KMS-11 (cell line): Measurements from ENCODE around the gene NT5C3B.

Experiments used
- H2AFZ ChIP-seq: fragments of 200-600 bp; sonication (generic); 2 replicates; pipeline ENCODE4 v1.6.1; 2016; ENCODE audit warnings: antibody characterized with exemption, mixed run types, low read depth
- H3K27ac ChIP-seq: fragments of 200-600 bp; sonication (generic); 2 replicates; pipeline ENCODE4 v1.6.1; 2016; ENCODE audit warnings: mild to moderate bottlenecking, mixed run types
- H3K27me3 ChIP-seq: fragments of 200-600 bp; sonication (generic); 2 replicates; pipeline ENCODE4 v1.6.1; 2017; ENCODE audit warnings: mild to moderate bottlenecking, low read depth, mixed run types, moderate library complexity; ENCODE audit not compliant: insufficient read depth
- H3K36me3 ChIP-seq: fragments of 200-600 bp; sonication (generic); 2 replicates; pipeline ENCODE4 v1.6.1; 2017; ENCODE audit warnings: mild to moderate bottlenecking, mixed run types; ENCODE audit not compliant: insufficient read depth
- H3K4me1 ChIP-seq: fragments of 200-600 bp; sonication (generic); 2 replicates; pipeline ENCODE4 v1.6.1; 2016; ENCODE audit warnings: mild to moderate bottlenecking, low read depth, mixed run types; ENCODE audit not compliant: poor library complexity, severe bottlenecking
- H3K4me2 ChIP-seq: fragments of 200-600 bp; sonication (generic); 2 replicates; pipeline ENCODE4 v1.7.0; 2016; ENCODE audit warnings: mild to moderate bottlenecking, mixed run types
- H3K4me3 ChIP-seq: fragments of 200-600 bp; sonication (generic); IDR thresholded peaks from 2 replicates; pipeline ENCODE4 v1.6.1; 2017; ENCODE audit warnings: low read depth, low read length, mixed read lengths; ENCODE audit not compliant: insufficient read depth
- H3K79me2 ChIP-seq: fragments of 200-600 bp; sonication (generic); 2 replicates; pipeline ENCODE4 v1.6.1; 2016; ENCODE audit warnings: low read depth, mixed run types; ENCODE audit not compliant: insufficient read depth
- H3K9ac ChIP-seq: fragments of 200-600 bp; sonication (generic); 2 replicates; pipeline ENCODE4 v1.6.1; 2016; ENCODE audit warnings: mild to moderate bottlenecking, mixed run types
- H4K20me1 ChIP-seq: fragments of 200-600 bp; sonication (generic); 2 replicates; pipeline ENCODE4 v1.6.1; 2016; ENCODE audit warnings: mild to moderate bottlenecking, mixed run types; ENCODE audit not compliant: insufficient read depth
- CTCF ChIP-seq: fragments of 200-600 bp; sonication (generic); conservative IDR thresholded peaks from 2 replicates; pipeline ENCODE4 v1.6.1; 2017; ENCODE audit warnings: low read depth, mild to moderate bottlenecking, antibody characterized with exemption, low read length, moderate library complexity, mixed read lengths

The NT5C3B gene

DNA sequence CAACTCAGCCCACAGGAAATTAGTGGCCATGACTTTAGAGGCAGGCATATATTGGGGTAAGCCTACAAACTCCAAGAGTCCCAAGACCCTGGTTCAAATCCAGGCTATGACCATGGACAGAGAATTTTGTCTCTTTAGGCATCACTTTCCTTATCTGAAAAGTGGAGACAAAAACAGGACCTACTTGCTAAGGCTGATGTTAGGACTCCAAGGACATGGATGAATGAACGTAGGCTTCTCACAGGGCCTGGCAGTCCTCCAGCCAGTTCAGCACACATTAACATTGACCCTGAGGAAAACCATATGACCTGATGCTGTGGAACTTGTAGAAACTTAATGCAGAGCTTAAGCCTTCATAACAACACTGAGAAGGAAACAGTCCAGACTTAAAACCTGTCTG is 21.8 kb downstream of the NT5C3B start:
- Histone ChIP-seq H3K79me2 (peaks cover 5% of the 10 kb centered on the region; the same call in 1 of the 2 replicates), H3K4me3 (no peak overlapping the region), H3K4me1 (peaks cover 23% of the 10 kb centered on the region), H3K36me3 (no peaks in the 10 kb centered on the region), H3K27me3 (no peaks in the 10 kb centered on the region; the same call in 1 of the 2 replicates), H3K4me2 (no peak overlapping the region), H3K27ac (no peak overlapping the region), H4K20me1 (no peaks in the 10 kb centered on the region), H3K9ac (no peak overlapping the region), H2AFZ (no peak overlapping the region)
- no peak for TF ChIP-seq CTCF

- no peak overlapping the region for H2AFZ ChIP-seq
- H4K20me1 ChIP-seq, result no peaks in the 10 kb centered on the region
- no peaks in the 10 kb centered on the region for H3K36me3 ChIP-seq
- H3K9ac ChIP-seq, result no peak overlapping the region
- no peak overlapping the region for H3K4me3 ChIP-seq
- TF ChIP-seq CTCF, result no peak
- H3K27me3 ChIP-seq, result no peaks in the 10 kb centered on the region; the same call in 1 of the 2 replicates
- H3K4me2 ChIP-seq, result no peak overlapping the region
- H3K79me2 ChIP-seq, result peaks cover 5% of the 10 kb centered on the region; the same call in 1 of the 2 replicates
- peaks cover 23% of the 10 kb centered on the region for H3K4me1 ChIP-seq
- no peak overlapping the region for H3K27ac ChIP-seq
These were observed 22.3 kb downstream of the NT5C3B start for GRCh38 chr17:41813699-41814124.

DNA sequence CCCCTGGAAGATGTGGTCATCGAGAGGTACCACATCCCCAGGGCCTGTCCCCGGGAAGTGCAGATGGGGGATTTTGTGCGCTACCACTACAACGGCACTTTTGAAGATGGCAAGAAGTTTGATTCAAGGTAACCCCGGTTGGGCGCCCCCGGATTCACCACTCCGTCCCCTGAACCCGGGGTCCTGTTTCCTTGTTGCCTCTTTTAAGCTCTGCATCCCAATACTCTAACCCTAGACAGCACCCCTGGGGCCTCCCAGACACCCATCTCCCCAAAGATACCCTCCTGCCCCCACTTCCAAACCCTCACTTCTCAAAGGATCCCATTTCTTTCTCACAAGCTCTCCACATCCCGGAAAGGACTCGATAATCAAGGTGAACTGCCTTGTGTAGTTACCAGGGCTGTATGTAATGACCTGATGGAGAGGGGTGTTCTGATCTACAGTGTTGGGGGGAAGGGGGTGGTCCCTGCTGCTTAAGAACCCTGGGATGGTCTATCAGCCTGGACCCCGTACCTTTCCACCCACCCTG is 22.8 kb downstream of the NT5C3B start:
- H3K79me2 ChIP-seq, result peaks cover 5% of the 10 kb centered on the region; the same call in 1 of the 2 replicates
- no peaks in the 10 kb centered on the region for H3K36me3 ChIP-seq
- no peaks in the 10 kb centered on the region for H4K20me1 ChIP-seq
- no peak for TF ChIP-seq CTCF
- H3K9ac ChIP-seq, result no peak overlapping the region
- no peak overlapping the region for H3K4me3 ChIP-seq
- H2AFZ ChIP-seq, result peak overlapping the region; percentile 95; the same call in 1 of the 2 replicates
- no peak overlapping the region for H3K27ac ChIP-seq
- peaks cover 23% of the 10 kb centered on the region for H3K4me1 ChIP-seq
- H3K4me2 ChIP-seq, result peak overlapping the region; percentile 72; the same call in 1 of the 2 replicates
- H3K27me3 ChIP-seq, result no peaks in the 10 kb centered on the region; the same call in 1 of the 2 replicates

DNA sequence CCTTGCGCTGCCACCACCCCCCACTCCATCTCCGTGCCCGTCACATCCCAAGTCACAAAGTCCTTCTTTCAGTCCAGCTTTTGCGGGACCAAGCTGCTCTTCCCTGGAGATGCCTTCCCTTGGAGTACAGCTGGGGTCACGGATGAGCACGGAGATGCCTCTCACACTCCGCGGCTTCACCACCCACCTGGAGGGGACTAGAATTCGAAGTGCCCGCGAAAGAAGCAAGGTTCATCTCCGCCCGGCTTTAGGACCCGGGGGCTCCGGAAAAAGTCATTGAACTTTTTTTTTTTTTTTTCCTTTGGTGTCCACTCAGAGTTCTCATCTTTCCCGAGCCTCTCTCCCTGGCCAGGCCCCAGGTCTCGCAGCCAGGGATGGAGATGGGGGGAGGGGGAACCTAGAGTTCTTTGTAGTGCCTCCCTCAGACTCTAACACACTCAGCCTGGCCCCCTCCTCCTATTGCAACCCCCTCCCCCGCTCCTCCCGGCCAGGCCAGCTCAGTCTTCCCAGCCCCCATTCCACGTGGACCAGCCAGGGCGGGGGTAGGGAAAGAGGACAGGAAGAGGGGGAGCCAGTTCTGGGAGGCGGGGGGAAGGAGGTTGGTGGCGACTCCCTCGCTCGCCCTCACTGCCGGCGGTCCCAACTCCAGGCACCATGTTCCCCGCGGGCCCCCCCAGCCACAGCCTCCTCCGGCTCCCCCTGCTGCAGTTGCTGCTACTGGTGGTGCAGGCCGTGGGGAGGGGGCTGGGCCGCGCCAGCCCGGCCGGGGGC is 23.5 kb downstream of the NT5C3B start, which contains the start of gene FKBP10:
Gene FKBP10 (plus strand): TSS at position 624 of the 771 bp plus-strand sequence. CDS start 31 bp downstream, at position 655.
- Histone ChIP-seq H3K36me3 (no peaks in the 10 kb centered on the region), H2AFZ (peak within 1 kb of the TSS; percentile 95), H3K4me2 (peak within 1 kb of the TSS; percentile 72), H3K9ac (peak within 1 kb of the TSS; percentile 78), H3K27me3 (no peaks in the 10 kb centered on the region; the same call in 1 of the 2 replicates), H3K4me1 (peaks cover 23% of the 10 kb centered on the region), H4K20me1 (no peaks in the 10 kb centered on the region), H3K4me3 (peak within 1 kb of the TSS; percentile 42), H3K27ac (peak within 1 kb of the TSS; percentile 38; the same call in 1 of the 2 replicates), H3K79me2 (peaks cover 5% of the 10 kb centered on the region; the same call in 1 of the 2 replicates)
- no peak for TF ChIP-seq CTCF
